Fibroblast of mammary gland (primary cell): ENCODE results near the gene PSMD2.

ENCODE experiments used
- DNase-seq: peaks from one replicate; pipeline ENCODE4 v3.0.0-alpha.2; 2010; ENCODE audit warnings: low read depth
- H3K4me3 ChIP-seq: 2 replicates; pipeline ENCODE4 v1.5.1; 2011; ENCODE audit warnings: low read depth, mild to moderate bottlenecking, low read length, moderate library complexity; ENCODE audit not compliant: control insufficient read depth
- CTCF ChIP-seq: conservative IDR thresholded peaks from 2 replicates; pipeline ENCODE4 v1.5.1; 2011; ENCODE audit warnings: low read depth, low read length, inconsistent platforms; ENCODE audit not compliant: control insufficient read depth, insufficient read depth

The PSMD2 gene

GRCh38 chr3:184349563-184350470, 50.8 kb downstream of the PSMD2 start:
- no peak for DNase-seq
- no peak for TF ChIP-seq CTCF

GRCh38 chr3:184350618-184351017, 51.6 kb downstream of the PSMD2 start:
- TF ChIP-seq CTCF: no peak
- no peak for DNase-seq
- H3K4me3 ChIP-seq: no peak overlapping the region

More at GRCh38 chr3:184349563-184350470, 50.8 kb downstream of the PSMD2 start:
- H3K4me3 ChIP-seq: no peak overlapping the region

- TF ChIP-seq CTCF: no peak
- no peak overlapping the region for H3K4me3 ChIP-seq
- DNase-seq: no peak
Observed at GRCh38 chr3:184351511-184352148, 52.6 kb downstream of the PSMD2 start.

- DNase-seq: no peak
- TF ChIP-seq CTCF: no peak
- H3K4me3 ChIP-seq: no peak overlapping the region
Observed at GRCh38 chr3:184352149-184352785, 53.2 kb downstream of the PSMD2 start.

- DNase-seq: no peak
- H3K4me3 ChIP-seq: no peak overlapping the region
- TF ChIP-seq CTCF: no peak
Observed at GRCh38 chr3:184352897-184353545, 54.0 kb downstream of the PSMD2 start.

- DNase-seq: no peak
- no peak for TF ChIP-seq CTCF
- H3K4me3 ChIP-seq: no peak overlapping the region
Observed at GRCh38 chr3:184353546-184353941, 54.5 kb downstream of the PSMD2 start.
